Endothelial cell of umbilical vein (primary cell): Measurements from ENCODE around the gene ZC2HC1B.

Source experiments
- CTCF ChIP-seq, 2 donors: IDR thresholded peaks; 1 replicate in 1 of 2; 2 replicates in 1 of 2; pipeline ENCODE4 v1.5.1; 2011; ENCODE audit warnings: low read length in 2 of 2, mild to moderate bottlenecking in 2 of 2, moderate library complexity in 2 of 2, control low read depth in 1 of 2, inconsistent platforms in 1 of 2, low read depth in 1 of 2; ENCODE audit not compliant: insufficient read depth in 1 of 2; ENCODE audit errors: extremely low read depth in 1 of 2
- EZH2 ChIP-seq: IDR thresholded peaks from 2 replicates; pipeline ENCODE4 v1.6.1; 2012; ENCODE audit warnings: borderline replicate concordance, low read depth, mild to moderate bottlenecking, moderate library complexity, low read length, inconsistent platforms; ENCODE audit not compliant: severe bottlenecking
- FOS ChIP-seq: IDR thresholded peaks from 2 replicates; pipeline ENCODE4 v1.6.1; 2011; ENCODE audit warnings: mild to moderate bottlenecking, low read length, moderate library complexity, borderline replicate concordance; ENCODE audit not compliant: insufficient read depth
- MAX ChIP-seq: IDR thresholded peaks from 2 replicates; pipeline ENCODE4 v1.6.1; 2011; ENCODE audit not compliant: insufficient read depth, insufficient read length
- MYC ChIP-seq: IDR thresholded peaks from one replicate; pipeline ENCODE4 v1.6.1; 2011; ENCODE audit warnings: mild to moderate bottlenecking, low read depth, low read length
- POLR2A ChIP-seq: IDR thresholded peaks from 2 replicates; pipeline ENCODE4 v1.6.1; 2012; ENCODE audit warnings: low read depth, mild to moderate bottlenecking, control low read depth, low read length
- POLR2AphosphoS5 ChIP-seq: IDR thresholded peaks from 2 replicates; pipeline ENCODE4 v1.6.1; 2012; ENCODE audit warnings: low read depth, mild to moderate bottlenecking, control low read depth, low read length, moderate library complexity; ENCODE audit not compliant: insufficient read depth

DNA sequence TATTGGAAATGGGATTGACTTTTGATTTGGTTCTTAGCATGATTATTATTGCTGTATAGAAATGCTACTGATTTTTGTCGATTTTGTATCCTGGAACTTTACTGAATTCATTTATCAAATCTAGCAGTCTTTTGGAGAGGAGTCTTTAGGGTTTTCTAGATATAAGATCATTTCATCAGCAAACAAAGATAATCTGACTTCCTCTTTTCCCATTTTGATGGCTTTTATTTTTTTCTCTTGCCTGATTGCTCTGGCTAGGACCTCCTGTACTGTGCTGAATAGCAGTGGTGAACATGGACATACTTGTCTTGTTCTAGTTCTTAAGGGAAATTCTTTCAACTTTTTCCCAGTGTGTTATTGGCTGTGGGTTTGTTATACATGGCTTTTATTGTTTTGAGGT, 64.6 kb downstream of the ZC2HC1B start:
- no peak for TF ChIP-seq POLR2AphosphoS5
- no peak for TF ChIP-seq CTCF (IDR thresholded peaks at IDR 0.05; ENCODE audit: extremely low read depth in 1 of 2, insufficient read depth in 1 of 2, low read depth in 1 of 2, low read length in 2 of 2)
- TF ChIP-seq POLR2A, result no peak
- no peak for TF ChIP-seq EZH2
- TF ChIP-seq MAX, result no peak
- no peak for TF ChIP-seq MYC
- TF ChIP-seq FOS, result no peak
